Measurements from ENCODE around the gene RBPJL. TPM values are rescaled to one million over a fixed set of nuclear protein-coding genes. Genes with fewer than 3 reads are reported as not detected.

The RBPJL gene
- total RNA-seq, 3 donors from 2014 or later: not detected

- no peak for TF ChIP-seq POLR2AphosphoS5 (IDR thresholded peaks at IDR 0.05)
- no peak for TF ChIP-seq CTCF (IDR thresholded peaks at IDR 0.05)
- no peak for TF ChIP-seq POLR2A (IDR thresholded peaks at IDR 0.05)
- no peaks in the 10 kb centered on the region for H3K9me3 ChIP-seq
- DNase-seq (ENCODE audit: low spot score in 2 of 2): no peak
- no peaks in the 10 kb centered on the region for H3K4me1 ChIP-seq
- intact Hi-C loops (cut with DNase I; ENCODE audit: low total_unique reads): no loop called here
- H3K36me3 ChIP-seq: no peaks in the 10 kb centered on the region
- H3K27me3 ChIP-seq: peaks cover 0 to 8% of the 10 kb centered on the region in 2 donors
- no peak overlapping the region for H3K27ac ChIP-seq
- H3K4me3 ChIP-seq: no peak overlapping the region
These were observed 6.9 kb upstream of the RBPJL start for GRCh38 chr20:45299786-45300185.

GRCh38 chr20:45300961-45301360 lies 5.7 kb upstream of the RBPJL start:
- H3K4me1 ChIP-seq: no peaks in the 10 kb centered on the region
- H3K36me3 ChIP-seq: no peaks in the 10 kb centered on the region
- no peaks in the 10 kb centered on the region for H3K9me3 ChIP-seq
- intact Hi-C loops (cut with DNase I; ENCODE audit: low total_unique reads): no loop called here
- DNase-seq (ENCODE audit: low spot score in 2 of 2): no peak
- no peak overlapping the region for H3K4me3 ChIP-seq
- no peak for TF ChIP-seq POLR2AphosphoS5 (IDR thresholded peaks at IDR 0.05)
- no peak for TF ChIP-seq CTCF (IDR thresholded peaks at IDR 0.05)
- TF ChIP-seq POLR2A (IDR thresholded peaks at IDR 0.05): no peak
- H3K27ac ChIP-seq: no peak overlapping the region
- H3K27me3 ChIP-seq: peaks cover 0 to 9% of the 10 kb centered on the region in 2 donors

- no peak overlapping the region for H3K27ac ChIP-seq
- TF ChIP-seq CTCF (IDR thresholded peaks at IDR 0.05) (no peak), POLR2AphosphoS5 (IDR thresholded peaks at IDR 0.05) (no peak), POLR2A (IDR thresholded peaks at IDR 0.05) (no peak)
- no peaks in the 10 kb centered on the region for H3K36me3 ChIP-seq
- no peaks in the 10 kb centered on the region for H3K9me3 ChIP-seq
- peaks cover 0 to 14% of the 10 kb centered on the region in 2 donors for H3K27me3 ChIP-seq
- H3K4me1 ChIP-seq: no peaks in the 10 kb centered on the region
- intact Hi-C loops (cut with DNase I; ENCODE audit: low total_unique reads): no loop called here
- DNase-seq (ENCODE audit: low spot score in 2 of 2): no peak
- H3K4me3 ChIP-seq: no peak overlapping the region
These were observed 4.8 kb upstream of the RBPJL start for GRCh38 chr20:45301824-45302271.

GRCh38 chr20:45303586-45304463 lies 2.8 kb upstream of the RBPJL start:
- Histone ChIP-seq H3K4me1 (peaks cover 0 to 5% of the 10 kb centered on the region in 2 donors), H3K27me3 (peaks cover 0 to 14% of the 10 kb centered on the region in 2 donors), H3K27ac (no peak overlapping the region), H3K4me3 (no peak overlapping the region), H3K9me3 (no peaks in the 10 kb centered on the region), H3K36me3 (no peaks in the 10 kb centered on the region)
- TF ChIP-seq POLR2AphosphoS5 (IDR thresholded peaks at IDR 0.05) (no peak), POLR2A (IDR thresholded peaks at IDR 0.05) (no peak), CTCF (IDR thresholded peaks at IDR 0.05) (no peak)
- intact Hi-C loops (cut with DNase I; ENCODE audit: low total_unique reads): no loop called here
- no peak for DNase-seq (ENCODE audit: low spot score in 2 of 2)

GRCh38 chr20:45304464-45304999 lies 2.1 kb upstream of the RBPJL start:
- H3K27ac ChIP-seq: no peak overlapping the region
- peaks cover 0 to 14% of the 10 kb centered on the region in 2 donors for H3K27me3 ChIP-seq
- no peaks in the 10 kb centered on the region for H3K36me3 ChIP-seq
- peaks cover 0 to 5% of the 10 kb centered on the region in 2 donors for H3K4me1 ChIP-seq
- no peak for DNase-seq (ENCODE audit: low spot score in 2 of 2)
- TF ChIP-seq CTCF (IDR thresholded peaks at IDR 0.05) (no peak), POLR2A (IDR thresholded peaks at IDR 0.05) (no peak), POLR2AphosphoS5 (IDR thresholded peaks at IDR 0.05) (no peak)
- H3K4me3 ChIP-seq: no peak overlapping the region
- no peaks in the 10 kb centered on the region for H3K9me3 ChIP-seq
- intact Hi-C loops (cut with DNase I; ENCODE audit: low total_unique reads): no loop called here
